GM06990 (cell line): ENCODE measurements around the gene SLC6A17.

Experiments
- DNase-seq: peaks from one replicate; pipeline ENCODE4 v3.0.0-alpha.2; 2011; ENCODE audit not compliant: insufficient read length; ENCODE audit errors: extremely low read depth
- H3K27me3 ChIP-seq: replicated peaks from 2 replicates; pipeline ENCODE4 v1.6.0; 2011; ENCODE audit warnings: low read length; ENCODE audit not compliant: control insufficient read depth, insufficient read depth
- H3K36me3 ChIP-seq: 2 replicates; pipeline ENCODE4 v1.5.1; 2011; ENCODE audit warnings: low read length; ENCODE audit not compliant: control insufficient read depth, insufficient read depth
- H3K4me3 ChIP-seq: replicated peaks from 2 replicates; pipeline ENCODE4 v1.5.1; 2011; ENCODE audit warnings: low read depth, mild to moderate bottlenecking, control low read depth, low read length
- TF ChIP-seq, protein P1 (sequence below): IDR thresholded peaks from 2 replicates; pipeline ENCODE4 v1.5.1; 2011; ENCODE audit warnings: low read length, control low read depth, mild to moderate bottlenecking, inconsistent platforms; ENCODE audit not compliant: insufficient read depth, poor library complexity, severe bottlenecking

The SLC6A17 gene

DNA sequence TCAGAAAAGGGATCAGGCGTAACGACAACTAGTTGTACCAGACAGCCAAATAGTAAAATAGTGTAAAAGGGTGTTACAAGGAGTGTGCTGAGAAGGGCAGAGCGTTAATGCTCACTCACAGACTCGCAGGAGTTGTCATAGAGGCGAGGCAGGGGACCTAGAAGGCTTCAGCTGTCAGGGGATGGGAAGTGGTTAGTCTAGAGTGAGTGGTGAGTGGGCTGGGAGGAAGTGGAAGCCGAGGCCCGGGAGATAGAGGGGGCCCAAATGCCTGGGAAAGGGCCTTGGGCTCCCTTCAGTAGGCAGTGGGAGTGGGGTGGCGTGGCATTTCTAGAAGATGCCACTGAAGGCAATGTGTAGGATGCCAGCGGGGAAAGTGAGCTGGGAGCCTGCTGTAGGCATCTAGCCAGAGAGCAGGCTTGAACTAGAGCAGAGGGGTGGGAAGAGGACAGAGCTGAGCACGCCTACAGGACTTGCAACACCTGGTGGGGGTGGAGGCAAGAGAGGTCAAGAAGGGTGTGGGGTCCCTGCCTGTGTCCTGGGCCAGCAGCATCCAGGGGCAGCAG is 10.3 kb downstream of the SLC6A17 start:
- Histone ChIP-seq H3K4me3 (no peak overlapping the region), H3K36me3 (no peaks in the 10 kb centered on the region), H3K27me3 (peaks cover 5% of the 10 kb centered on the region)
- TF ChIP-seq, protein P1, sequence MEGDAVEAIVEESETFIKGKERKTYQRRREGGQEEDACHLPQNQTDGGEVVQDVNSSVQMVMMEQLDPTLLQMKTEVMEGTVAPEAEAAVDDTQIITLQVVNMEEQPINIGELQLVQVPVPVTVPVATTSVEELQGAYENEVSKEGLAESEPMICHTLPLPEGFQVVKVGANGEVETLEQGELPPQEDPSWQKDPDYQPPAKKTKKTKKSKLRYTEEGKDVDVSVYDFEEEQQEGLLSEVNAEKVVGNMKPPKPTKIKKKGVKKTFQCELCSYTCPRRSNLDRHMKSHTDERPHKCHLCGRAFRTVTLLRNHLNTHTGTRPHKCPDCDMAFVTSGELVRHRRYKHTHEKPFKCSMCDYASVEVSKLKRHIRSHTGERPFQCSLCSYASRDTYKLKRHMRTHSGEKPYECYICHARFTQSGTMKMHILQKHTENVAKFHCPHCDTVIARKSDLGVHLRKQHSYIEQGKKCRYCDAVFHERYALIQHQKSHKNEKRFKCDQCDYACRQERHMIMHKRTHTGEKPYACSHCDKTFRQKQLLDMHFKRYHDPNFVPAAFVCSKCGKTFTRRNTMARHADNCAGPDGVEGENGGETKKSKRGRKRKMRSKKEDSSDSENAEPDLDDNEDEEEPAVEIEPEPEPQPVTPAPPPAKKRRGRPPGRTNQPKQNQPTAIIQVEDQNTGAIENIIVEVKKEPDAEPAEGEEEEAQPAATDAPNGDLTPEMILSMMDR: no peak
- DNase-seq: no peak

- Histone ChIP-seq H3K27me3 (peaks cover 5% of the 10 kb centered on the region), H3K36me3 (no peaks in the 10 kb centered on the region), H3K4me3 (no peak overlapping the region)
- TF ChIP-seq, protein P1: no peak
- DNase-seq: no peak
Observed at GRCh38 chr1:110161165-110161564, 10.9 kb downstream of the SLC6A17 start.

DNA sequence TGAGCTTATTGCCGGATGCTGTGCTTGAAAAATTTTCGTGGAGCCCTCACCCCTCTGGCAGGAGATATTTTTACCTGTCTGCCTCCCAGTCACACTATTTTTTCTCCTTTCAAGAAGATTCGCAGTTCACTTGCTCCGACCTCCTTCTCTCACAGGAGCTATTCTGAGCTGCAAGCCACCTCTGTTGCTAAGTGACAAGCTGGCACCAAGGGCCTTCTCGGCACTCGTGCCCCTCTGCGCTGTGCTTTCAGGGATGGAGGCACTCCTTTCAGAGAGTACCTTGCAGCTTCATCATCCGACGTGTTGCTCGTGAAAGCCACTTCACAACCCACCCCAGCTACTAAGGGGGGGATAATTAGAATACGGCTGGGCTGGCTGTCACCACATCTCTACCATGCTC is 11.6 kb downstream of the SLC6A17 start:
- Histone ChIP-seq H3K36me3 (no peaks in the 10 kb centered on the region), H3K4me3 (no peak overlapping the region), H3K27me3 (peaks cover 5% of the 10 kb centered on the region)
- TF ChIP-seq, protein P1: no peak
- no peak for DNase-seq

- H3K4me3 ChIP-seq: no peak overlapping the region
- H3K36me3 ChIP-seq: no peaks in the 10 kb centered on the region
- no peak for DNase-seq
- TF ChIP-seq, protein P1: no peak
- peaks cover 5% of the 10 kb centered on the region for H3K27me3 ChIP-seq
Observed at GRCh38 chr1:110163591-110163990, 13.3 kb downstream of the SLC6A17 start.

DNA sequence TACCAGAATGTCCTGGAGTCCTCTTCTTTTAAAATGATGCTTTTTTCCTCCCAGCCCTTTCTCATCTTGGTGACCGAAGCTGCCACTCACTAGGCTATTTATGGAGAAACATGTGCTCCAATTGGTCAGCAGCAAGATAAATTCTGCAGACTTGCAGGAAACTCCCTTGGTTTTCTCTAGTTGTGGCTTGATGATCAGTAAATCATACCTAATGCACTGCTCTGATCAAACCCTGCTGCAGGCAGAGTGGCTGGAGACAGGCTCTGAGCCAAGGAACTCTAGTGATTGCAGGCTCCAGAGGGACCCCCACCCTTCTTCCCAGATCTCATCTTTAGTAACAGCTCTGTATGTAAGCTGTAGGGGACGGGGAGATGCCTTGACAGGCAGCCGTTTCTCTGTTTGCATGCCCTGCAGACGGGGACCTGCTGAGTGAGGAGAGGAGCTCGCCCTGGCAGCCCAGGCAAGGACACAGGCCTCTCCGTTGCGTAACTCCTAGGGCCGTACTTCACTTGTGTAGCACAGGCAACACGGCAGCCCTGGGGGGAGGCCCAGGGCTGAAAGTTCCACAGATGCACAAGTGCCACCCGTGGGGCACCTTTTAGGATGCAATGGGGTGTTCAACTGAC is 14.5 kb downstream of the SLC6A17 start:
- Histone ChIP-seq H3K4me3 (no peak overlapping the region), H3K27me3 (peaks cover 5% of the 10 kb centered on the region), H3K36me3 (no peaks in the 10 kb centered on the region)
- DNase-seq: no peak
- TF ChIP-seq, protein P1: no peak
